ENCODE measurements around the gene DMKN. TPM values are rescaled to one million over a fixed set of nuclear protein-coding genes. Genes with fewer than 3 reads are reported as not detected.
A peak's percentile ranks its signal among the peaks of the same experiment; 100 is the strongest.

The DMKN gene, protein sequence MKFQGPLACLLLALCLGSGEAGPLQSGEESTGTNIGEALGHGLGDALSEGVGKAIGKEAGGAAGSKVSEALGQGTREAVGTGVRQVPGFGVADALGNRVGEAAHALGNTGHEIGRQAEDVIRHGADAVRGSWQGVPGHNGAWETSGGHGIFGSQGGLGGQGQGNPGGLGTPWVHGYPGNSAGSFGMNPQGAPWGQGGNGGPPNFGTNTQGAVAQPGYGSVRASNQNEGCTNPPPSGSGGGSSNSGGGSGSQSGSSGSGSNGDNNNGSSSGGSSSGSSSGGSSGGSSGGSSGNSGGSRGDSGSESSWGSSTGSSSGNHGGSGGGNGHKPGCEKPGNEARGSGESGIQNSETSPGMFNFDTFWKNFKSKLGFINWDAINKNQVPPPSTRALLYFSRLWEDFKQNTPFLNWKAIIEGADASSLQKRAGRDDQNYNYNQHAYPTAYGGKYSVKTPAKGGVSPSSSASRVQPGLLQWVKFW
- polyA plus RNA-seq (2013, experiment 1 of 2): 23.3 TPM
- 26.4 TPM for polyA plus RNA-seq (2013, experiment 2 of 2)

- H3K36me3 ChIP-seq (ENCODE audit: control insufficient read depth, insufficient read depth, low read length): no peaks in the 10 kb centered on the region
- H3K4me1 ChIP-seq (ENCODE audit: control insufficient read depth, insufficient read depth, low read length, poor library complexity, severe bottlenecking): peaks cover 8% of the 10 kb centered on the region
- H3K4me3 ChIP-seq (ENCODE audit: extremely low read depth, insufficient read depth, low read length, poor library complexity, severe bottlenecking): no peak within 1 kb of the TSS
- no peak within 1 kb of the TSS for H3K27ac ChIP-seq (ENCODE audit: low read depth, low read length, severe bottlenecking)
- H3K9me3 ChIP-seq (ENCODE audit: control insufficient read depth, low read length): no peaks in the 10 kb centered on the region
- WGBS, 2 experiments (ENCODE audit: insufficient coverage in 2 of 2): 27 to 41% methylated on average over 5 to 9 of the region's 15 CpGs
These were observed at the start of gene DMKN for GRCh38 chr19:35513628-35514281. TSS of gene DMKN (minus strand) at chr19:35513649. CDS start at chr19:35513475, 174 bp downstream.

DNA sequence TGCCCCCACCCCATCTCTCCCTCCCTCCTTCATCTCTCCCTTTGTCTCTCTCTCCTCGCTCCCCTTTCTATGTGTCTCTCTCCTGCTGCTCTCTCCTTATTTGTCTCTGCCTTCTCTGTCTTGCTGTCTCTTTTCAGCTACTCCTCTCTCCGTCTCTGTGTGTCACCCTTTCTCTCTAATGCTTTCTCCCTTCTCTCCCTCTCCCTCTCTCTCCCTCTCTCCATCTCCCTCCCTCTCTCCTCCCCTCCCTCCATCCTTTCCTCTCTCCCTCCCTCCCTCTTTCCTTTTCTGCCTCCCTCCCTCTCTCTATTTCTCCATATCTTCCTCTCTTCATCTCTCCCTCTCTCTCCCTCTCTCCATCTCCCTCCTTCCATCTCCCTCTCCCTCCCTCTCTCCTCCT, 49.3 kb upstream of the DMKN start:
- no peaks in the 10 kb centered on the region for H3K9me3 ChIP-seq (ENCODE audit: control insufficient read depth, low read length)
- H3K4me3 ChIP-seq (ENCODE audit: extremely low read depth, insufficient read depth, low read length, poor library complexity, severe bottlenecking): no peak overlapping the region
- no peaks in the 10 kb centered on the region for H3K4me1 ChIP-seq (ENCODE audit: control insufficient read depth, insufficient read depth, low read length, poor library complexity, severe bottlenecking)
- H3K27ac ChIP-seq (ENCODE audit: low read depth, low read length, severe bottlenecking): no peak overlapping the region
- H3K36me3 ChIP-seq (ENCODE audit: control insufficient read depth, insufficient read depth, low read length): no peaks in the 10 kb centered on the region
- 74 to 76% methylated on average over 2 of the region's 2 CpGs for WGBS, 2 experiments (ENCODE audit: insufficient coverage in 2 of 2)

- H3K27ac ChIP-seq (ENCODE audit: low read depth, low read length, severe bottlenecking): no peak overlapping the region
- no peak overlapping the region for H3K4me3 ChIP-seq (ENCODE audit: extremely low read depth, insufficient read depth, low read length, poor library complexity, severe bottlenecking)
- WGBS, 2 experiments (ENCODE audit: insufficient coverage in 2 of 2): 60 to 75% methylated on average over 13 to 17 of the region's 17 CpGs
- no peaks in the 10 kb centered on the region for H3K36me3 ChIP-seq (ENCODE audit: control insufficient read depth, insufficient read depth, low read length)
- no peaks in the 10 kb centered on the region for H3K4me1 ChIP-seq (ENCODE audit: control insufficient read depth, insufficient read depth, low read length, poor library complexity, severe bottlenecking)
- no peaks in the 10 kb centered on the region for H3K9me3 ChIP-seq (ENCODE audit: control insufficient read depth, low read length)
These were observed 48.9 kb upstream of the DMKN start for GRCh38 chr19:35562336-35562735.

GRCh38 chr19:35561436-35561835, 48.0 kb upstream of the DMKN start:
- Histone ChIP-seq H3K4me3 (ENCODE audit: extremely low read depth, insufficient read depth, low read length, poor library complexity, severe bottlenecking) (no peak overlapping the region), H3K36me3 (ENCODE audit: control insufficient read depth, insufficient read depth, low read length) (no peaks in the 10 kb centered on the region), H3K4me1 (ENCODE audit: control insufficient read depth, insufficient read depth, low read length, poor library complexity, severe bottlenecking) (no peaks in the 10 kb centered on the region), H3K27ac (ENCODE audit: low read depth, low read length, severe bottlenecking) (no peak overlapping the region), H3K9me3 (ENCODE audit: control insufficient read depth, low read length) (no peaks in the 10 kb centered on the region)
- 86% methylated on average over 5 of the region's 6 CpGs for WGBS, 2 experiments (ENCODE audit: insufficient coverage in 2 of 2)

- WGBS, 2 experiments (ENCODE audit: insufficient coverage in 2 of 2): 69 to 70% methylated on average over 5 to 6 of the region's 6 CpGs
- H3K36me3 ChIP-seq (ENCODE audit: control insufficient read depth, insufficient read depth, low read length): no peaks in the 10 kb centered on the region
- no peaks in the 10 kb centered on the region for H3K4me1 ChIP-seq (ENCODE audit: control insufficient read depth, insufficient read depth, low read length, poor library complexity, severe bottlenecking)
- H3K27ac ChIP-seq (ENCODE audit: low read depth, low read length, severe bottlenecking): no peak overlapping the region
- no peaks in the 10 kb centered on the region for H3K9me3 ChIP-seq (ENCODE audit: control insufficient read depth, low read length)
- H3K4me3 ChIP-seq (ENCODE audit: extremely low read depth, insufficient read depth, low read length, poor library complexity, severe bottlenecking): no peak overlapping the region
These were observed 47.2 kb upstream of the DMKN start for GRCh38 chr19:35560677-35561076.

GRCh38 chr19:35560271-35560670, 46.8 kb upstream of the DMKN start:
- no peaks in the 10 kb centered on the region for H3K9me3 ChIP-seq (ENCODE audit: control insufficient read depth, low read length)
- H3K27ac ChIP-seq (ENCODE audit: low read depth, low read length, severe bottlenecking): no peak overlapping the region
- H3K4me3 ChIP-seq (ENCODE audit: extremely low read depth, insufficient read depth, low read length, poor library complexity, severe bottlenecking): no peak overlapping the region
- H3K4me1 ChIP-seq (ENCODE audit: control insufficient read depth, insufficient read depth, low read length, poor library complexity, severe bottlenecking): no peaks in the 10 kb centered on the region
- H3K36me3 ChIP-seq (ENCODE audit: control insufficient read depth, insufficient read depth, low read length): no peaks in the 10 kb centered on the region
- 92 to 93% methylated on average over 10 to 13 of the region's 18 CpGs for WGBS, 2 experiments (ENCODE audit: insufficient coverage in 2 of 2)

- no peak overlapping the region for H3K4me3 ChIP-seq (ENCODE audit: extremely low read depth, insufficient read depth, low read length, poor library complexity, severe bottlenecking)
- no peak overlapping the region for H3K27ac ChIP-seq (ENCODE audit: low read depth, low read length, severe bottlenecking)
- 90 to 92% methylated on average over 23 of the region's 23 CpGs for WGBS, 2 experiments (ENCODE audit: insufficient coverage in 2 of 2)
- no peaks in the 10 kb centered on the region for H3K9me3 ChIP-seq (ENCODE audit: control insufficient read depth, low read length)
- H3K4me1 ChIP-seq (ENCODE audit: control insufficient read depth, insufficient read depth, low read length, poor library complexity, severe bottlenecking): no peaks in the 10 kb centered on the region
- H3K36me3 ChIP-seq (ENCODE audit: control insufficient read depth, insufficient read depth, low read length): no peaks in the 10 kb centered on the region
These were observed 46.3 kb upstream of the DMKN start for GRCh38 chr19:35559781-35560180.

DNA sequence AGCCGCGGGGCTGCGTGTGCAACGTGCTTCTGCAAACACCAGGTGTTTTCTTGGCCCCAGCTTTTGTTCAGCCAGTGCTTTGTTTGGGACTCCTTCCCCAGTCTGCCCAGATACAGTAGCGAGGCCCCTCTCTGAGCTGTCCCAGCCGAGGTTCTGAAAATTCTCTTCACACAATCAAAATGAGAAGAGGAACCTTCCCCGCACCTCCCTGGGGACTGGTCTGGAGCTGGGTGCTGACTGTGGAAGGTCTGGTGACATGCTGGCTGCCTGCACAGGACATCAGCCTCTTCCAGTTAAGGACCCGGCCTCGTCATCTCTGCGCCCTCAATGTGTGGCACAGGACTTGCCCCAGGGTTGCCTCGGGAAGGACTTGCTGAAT, 45.8 kb upstream of the DMKN start:
- Histone ChIP-seq H3K9me3 (ENCODE audit: control insufficient read depth, low read length) (no peaks in the 10 kb centered on the region), H3K36me3 (ENCODE audit: control insufficient read depth, insufficient read depth, low read length) (no peaks in the 10 kb centered on the region), H3K4me1 (ENCODE audit: control insufficient read depth, insufficient read depth, low read length, poor library complexity, severe bottlenecking) (no peaks in the 10 kb centered on the region), H3K4me3 (ENCODE audit: extremely low read depth, insufficient read depth, low read length, poor library complexity, severe bottlenecking) (no peak overlapping the region), H3K27ac (ENCODE audit: low read depth, low read length, severe bottlenecking) (no peak overlapping the region)
- WGBS, 2 experiments (ENCODE audit: insufficient coverage in 2 of 2): 82% methylated on average over 9 to 11 of the region's 11 CpGs

GRCh38 chr19:35558400-35559280, 45.2 kb upstream of the DMKN start:
- 52 to 53% methylated on average over 31 to 49 of the region's 53 CpGs for WGBS, 2 experiments (ENCODE audit: insufficient coverage in 2 of 2)
- H3K4me3 ChIP-seq (ENCODE audit: extremely low read depth, insufficient read depth, low read length, poor library complexity, severe bottlenecking): peak overlapping the region; percentile 29

GRCh38 chr19:35557539-35558399, 44.3 kb upstream of the DMKN start:
- no peaks in the 10 kb centered on the region for H3K4me1 ChIP-seq (ENCODE audit: control insufficient read depth, insufficient read depth, low read length, poor library complexity, severe bottlenecking)
- WGBS, 2 experiments (ENCODE audit: insufficient coverage in 2 of 2): 3 to 4% methylated on average over 37 of the region's 60 CpGs
- no peaks in the 10 kb centered on the region for H3K36me3 ChIP-seq (ENCODE audit: control insufficient read depth, insufficient read depth, low read length)
- H3K27ac ChIP-seq (ENCODE audit: low read depth, low read length, severe bottlenecking): no peak overlapping the region
- peak overlapping the region; percentile 29 for H3K4me3 ChIP-seq (ENCODE audit: extremely low read depth, insufficient read depth, low read length, poor library complexity, severe bottlenecking)
- no peaks in the 10 kb centered on the region for H3K9me3 ChIP-seq (ENCODE audit: control insufficient read depth, low read length)

More at GRCh38 chr19:35558400-35559280, 45.2 kb upstream of the DMKN start:
- no peaks in the 10 kb centered on the region for H3K9me3 ChIP-seq (ENCODE audit: control insufficient read depth, low read length)
- H3K4me1 ChIP-seq (ENCODE audit: control insufficient read depth, insufficient read depth, low read length, poor library complexity, severe bottlenecking): no peaks in the 10 kb centered on the region
- H3K27ac ChIP-seq (ENCODE audit: low read depth, low read length, severe bottlenecking): no peak overlapping the region
- no peaks in the 10 kb centered on the region for H3K36me3 ChIP-seq (ENCODE audit: control insufficient read depth, insufficient read depth, low read length)

Data from mesodermal cell (in vitro differentiated cells).